ENCODE data around the gene PIP5K1B. TPM values are rescaled to one million over a fixed set of nuclear protein-coding genes. Genes with fewer than 3 reads are reported as not detected.

Gene PIP5K1B
- total RNA-seq, 1 experiment from 2014 or later: not detected

GRCh38 chr9:68755051-68755450 is 50.0 kb downstream of the PIP5K1B start:
- Histone ChIP-seq H3K9ac (ENCODE audit: low read length) (no peak overlapping the region), H3K27me3 (ENCODE audit: low read length) (peaks cover 40% of the 10 kb centered on the region), H4K20me1 (ENCODE audit: low read length) (no peaks in the 10 kb centered on the region), H3K36me3 (ENCODE audit: low read depth, low read length) (no peaks in the 10 kb centered on the region), H3K27ac (ENCODE audit: low read length) (no peak overlapping the region), H3F3A (ENCODE audit: low read length, unreplicated experiment) (no peaks in the 10 kb centered on the region), H3K79me2 (ENCODE audit: low read length) (no peaks in the 10 kb centered on the region), H2AFZ (ENCODE audit: low read length) (no peak overlapping the region), H3K9me2 (replicated peaks; ENCODE audit: low read length) (no peaks in the 10 kb centered on the region), H3K4me3 (ENCODE audit: low read length) (no peak overlapping the region), H3K4me2 (ENCODE audit: low read length) (no peak overlapping the region), H3K4me1 (ENCODE audit: insufficient read depth, low read length) (no peaks in the 10 kb centered on the region), H3K9me3 (ENCODE audit: low read length) (no peaks in the 10 kb centered on the region)
- ChIA-PET POLR2A (ENCODE audit: unreplicated experiment) (no interaction called here), CTCF (no interaction called here)
- intact Hi-C loops (cut with micrococcal nuclease): loop anchor here (10.0 kb wide), 1 partner anchor 60 kb away; no protein-coding TSS in a partner anchor
- TF ChIP-seq EZH2phosphoT487 (IDR thresholded peaks at IDR 0.05; ENCODE audit: borderline replicate concordance, low read length) (no peak), EZH2 (IDR thresholded peaks at IDR 0.05; ENCODE audit: low read length, unreplicated experiment) (no peak), CTCF (conservative IDR thresholded peaks at IDR 0.05; ENCODE audit: low read depth, low read length) (no peak)
- no peak for ATAC-seq
- no TSS peak for BruUV-seq (replicated peaks)
- no peak for DNase-seq

- Histone ChIP-seq H3K27me3 (ENCODE audit: low read length) (peaks cover 43% of the 10 kb centered on the region), H3K9ac (ENCODE audit: low read length) (no peak overlapping the region), H3K27ac (ENCODE audit: low read length) (no peak overlapping the region), H3F3A (ENCODE audit: low read length, unreplicated experiment) (no peaks in the 10 kb centered on the region), H3K79me2 (ENCODE audit: low read length) (no peaks in the 10 kb centered on the region), H3K4me1 (ENCODE audit: insufficient read depth, low read length) (no peaks in the 10 kb centered on the region), H4K20me1 (ENCODE audit: low read length) (no peaks in the 10 kb centered on the region), H3K36me3 (ENCODE audit: low read depth, low read length) (no peaks in the 10 kb centered on the region), H3K9me2 (replicated peaks; ENCODE audit: low read length) (no peaks in the 10 kb centered on the region), H2AFZ (ENCODE audit: low read length) (no peak overlapping the region), H3K4me3 (ENCODE audit: low read length) (no peak overlapping the region), H3K4me2 (ENCODE audit: low read length) (no peak overlapping the region), H3K9me3 (ENCODE audit: low read length) (no peaks in the 10 kb centered on the region)
- POLR2A ChIA-PET (ENCODE audit: unreplicated experiment): no interaction called here
- ATAC-seq (no peak), DNase-seq (no peak)
- intact Hi-C loops (cut with micrococcal nuclease): loop anchor here (10.0 kb wide), 1 partner anchor 59 kb away; no protein-coding TSS in a partner anchor
- TF ChIP-seq EZH2phosphoT487 (IDR thresholded peaks at IDR 0.05; ENCODE audit: borderline replicate concordance, low read length): no peak
- TF ChIP-seq CTCF (conservative IDR thresholded peaks at IDR 0.05; ENCODE audit: low read depth, low read length): no peak
- no peak for TF ChIP-seq EZH2 (IDR thresholded peaks at IDR 0.05; ENCODE audit: low read length, unreplicated experiment)
- BruUV-seq (replicated peaks): no TSS peak
- CTCF ChIA-PET: no interaction called here
Measured at GRCh38 chr9:68755752-68756151, 50.7 kb downstream of the PIP5K1B start.

GRCh38 chr9:68759981-68760673 is 55.1 kb downstream of the PIP5K1B start:
- Histone ChIP-seq H4K20me1 (ENCODE audit: low read length) (no peaks in the 10 kb centered on the region), H3K9ac (ENCODE audit: low read length) (no peak overlapping the region), H3K36me3 (ENCODE audit: low read depth, low read length) (no peaks in the 10 kb centered on the region), H3K79me2 (ENCODE audit: low read length) (no peaks in the 10 kb centered on the region), H2AFZ (ENCODE audit: low read length) (no peak overlapping the region), H3K27me3 (ENCODE audit: low read length) (peaks cover 70% of the 10 kb centered on the region), H3K9me3 (ENCODE audit: low read length) (no peaks in the 10 kb centered on the region), H3K4me3 (ENCODE audit: low read length) (no peak overlapping the region), H3F3A (ENCODE audit: low read length, unreplicated experiment) (no peaks in the 10 kb centered on the region), H3K9me2 (replicated peaks; ENCODE audit: low read length) (no peaks in the 10 kb centered on the region), H3K4me2 (ENCODE audit: low read length) (no peak overlapping the region), H3K4me1 (ENCODE audit: insufficient read depth, low read length) (no peaks in the 10 kb centered on the region), H3K27ac (ENCODE audit: low read length) (no peak overlapping the region)
- no TSS peak for BruUV-seq (replicated peaks)
- CTCF ChIA-PET: interaction anchor here (0.5 kb wide), 1 partner anchor 110 kb away, joined by 4 read pairs; no protein-coding TSS in a partner anchor
- POLR2A ChIA-PET (ENCODE audit: unreplicated experiment): no interaction called here
- TF ChIP-seq EZH2phosphoT487 (IDR thresholded peaks at IDR 0.05; ENCODE audit: borderline replicate concordance, low read length) (no peak), CTCF (conservative IDR thresholded peaks at IDR 0.05; ENCODE audit: low read depth, low read length) (no peak), EZH2 (IDR thresholded peaks at IDR 0.05; ENCODE audit: low read length, unreplicated experiment) (no peak)
- intact Hi-C loops (cut with micrococcal nuclease): loop anchor here (5.0 to 10.0 kb wide), 2 partner anchors 43 to 55 kb away; no protein-coding TSS in a partner anchor
- DNase-seq: no peak
- ATAC-seq: no peak

Measured in PC-3 (cell line).